ENCODE results near the gene WDR45B.

- TF ChIP-seq CTCF (IDR thresholded peaks at IDR 0.05) = no peak
- no peak for TF ChIP-seq EP300 (IDR thresholded peaks at IDR 0.05; ENCODE audit: borderline replicate concordance in 1 of 2, low read depth in 1 of 2, low read length in 1 of 2)
- TF ChIP-seq NRF1 (IDR thresholded peaks at IDR 0.05; ENCODE audit: low read depth, low read length) = no peak
- TF ChIP-seq SIN3A (IDR thresholded peaks at IDR 0.05; ENCODE audit: borderline replicate concordance, low read depth, low read length) = no peak
- TF ChIP-seq RAD21 (IDR thresholded peaks at IDR 0.05; ENCODE audit: low read length) = no peak
- TF ChIP-seq GATA2 (CRISPR knock-in tag; IDR thresholded peaks at IDR 0.05) = no peak
- no peak for TF ChIP-seq GABPA (IDR thresholded peaks at IDR 0.05; ENCODE audit: low read depth)
- no peak for TF ChIP-seq POLR2AphosphoS5 (IDR thresholded peaks at IDR 0.05; ENCODE audit: low read depth, low read length)
- no peak for TF ChIP-seq REST (IDR thresholded peaks at IDR 0.05; ENCODE audit: low read depth, low read length)
- no peak for TF ChIP-seq MEF2A (IDR thresholded peaks at IDR 0.05; ENCODE audit: borderline replicate concordance, low read depth)
- no peak for TF ChIP-seq RFX5 (IDR thresholded peaks at IDR 0.05; ENCODE audit: low read length)
- no peak for TF ChIP-seq MAX (IDR thresholded peaks at IDR 0.05; ENCODE audit: low read depth)
Observed at GRCh38 chr17:82595893-82596292, 52.4 kb downstream of the WDR45B start.

Measured in SK-N-SH (cell line).